HFF-Myc (cell line): ENCODE data around the gene TXLNG.
A peak's percentile ranks its signal among the peaks of the same experiment; 100 is the strongest.

Source experiments
- DNase-seq: peaks from one replicate; pipeline ENCODE4 v3.0.0-alpha.2; 2011; ENCODE audit warnings: low read depth; ENCODE audit errors: extremely low read depth
- H3K4me3 ChIP-seq: replicated peaks from 2 replicates; pipeline ENCODE4 v1.5.1; 2011; ENCODE audit warnings: low read depth, mild to moderate bottlenecking, control low read depth, low read length
- TF ChIP-seq, protein P1 (sequence below): IDR thresholded peaks from 2 replicates; pipeline ENCODE4 v1.5.1; 2012; ENCODE audit warnings: mild to moderate bottlenecking, low read depth, low read length, control low read depth; ENCODE audit errors: missing control alignments

Gene TXLNG

DNA sequence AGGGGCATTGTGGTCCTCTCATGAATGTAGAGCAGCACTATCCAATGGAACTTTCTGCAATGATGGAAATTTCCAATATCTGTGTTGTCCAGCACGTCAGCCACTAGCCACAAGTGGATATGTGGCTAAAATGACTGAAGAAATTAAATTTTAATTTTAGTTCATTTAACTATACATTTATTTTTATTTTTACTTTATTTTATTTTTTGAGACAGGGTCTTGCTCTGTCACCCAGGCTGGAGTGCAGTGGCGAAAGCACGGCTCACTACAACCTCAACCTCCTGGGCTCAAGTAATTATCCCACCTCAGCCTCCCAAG lies 97.2 kb downstream of the TXLNG start:
- no peak for DNase-seq
- TF ChIP-seq, protein P1, sequence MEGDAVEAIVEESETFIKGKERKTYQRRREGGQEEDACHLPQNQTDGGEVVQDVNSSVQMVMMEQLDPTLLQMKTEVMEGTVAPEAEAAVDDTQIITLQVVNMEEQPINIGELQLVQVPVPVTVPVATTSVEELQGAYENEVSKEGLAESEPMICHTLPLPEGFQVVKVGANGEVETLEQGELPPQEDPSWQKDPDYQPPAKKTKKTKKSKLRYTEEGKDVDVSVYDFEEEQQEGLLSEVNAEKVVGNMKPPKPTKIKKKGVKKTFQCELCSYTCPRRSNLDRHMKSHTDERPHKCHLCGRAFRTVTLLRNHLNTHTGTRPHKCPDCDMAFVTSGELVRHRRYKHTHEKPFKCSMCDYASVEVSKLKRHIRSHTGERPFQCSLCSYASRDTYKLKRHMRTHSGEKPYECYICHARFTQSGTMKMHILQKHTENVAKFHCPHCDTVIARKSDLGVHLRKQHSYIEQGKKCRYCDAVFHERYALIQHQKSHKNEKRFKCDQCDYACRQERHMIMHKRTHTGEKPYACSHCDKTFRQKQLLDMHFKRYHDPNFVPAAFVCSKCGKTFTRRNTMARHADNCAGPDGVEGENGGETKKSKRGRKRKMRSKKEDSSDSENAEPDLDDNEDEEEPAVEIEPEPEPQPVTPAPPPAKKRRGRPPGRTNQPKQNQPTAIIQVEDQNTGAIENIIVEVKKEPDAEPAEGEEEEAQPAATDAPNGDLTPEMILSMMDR = no peak
- H3K4me3 ChIP-seq = no peak overlapping the region

DNA sequence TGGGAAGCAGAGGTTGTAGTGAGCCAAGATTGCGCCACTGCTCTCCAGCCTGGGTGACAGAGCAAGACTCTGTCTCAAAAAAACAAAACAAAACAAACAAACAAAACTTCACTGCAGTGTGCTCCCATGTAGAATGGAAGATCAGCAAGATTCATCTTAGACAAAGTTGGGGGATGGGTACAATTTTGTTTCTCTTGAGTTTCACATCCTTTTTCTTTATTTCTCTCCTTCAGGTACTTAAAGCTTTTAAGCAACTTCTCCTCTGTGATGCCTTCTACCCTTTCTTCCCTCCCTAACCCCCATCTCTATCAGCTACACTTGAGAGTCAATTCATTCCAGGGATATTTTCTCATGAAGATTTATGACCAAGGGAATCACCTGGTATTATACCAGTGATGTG lies 99.4 kb downstream of the TXLNG start:
- H3K4me3 ChIP-seq = no peak overlapping the region
- TF ChIP-seq, protein P1 = no peak
- DNase-seq = no peak

DNA sequence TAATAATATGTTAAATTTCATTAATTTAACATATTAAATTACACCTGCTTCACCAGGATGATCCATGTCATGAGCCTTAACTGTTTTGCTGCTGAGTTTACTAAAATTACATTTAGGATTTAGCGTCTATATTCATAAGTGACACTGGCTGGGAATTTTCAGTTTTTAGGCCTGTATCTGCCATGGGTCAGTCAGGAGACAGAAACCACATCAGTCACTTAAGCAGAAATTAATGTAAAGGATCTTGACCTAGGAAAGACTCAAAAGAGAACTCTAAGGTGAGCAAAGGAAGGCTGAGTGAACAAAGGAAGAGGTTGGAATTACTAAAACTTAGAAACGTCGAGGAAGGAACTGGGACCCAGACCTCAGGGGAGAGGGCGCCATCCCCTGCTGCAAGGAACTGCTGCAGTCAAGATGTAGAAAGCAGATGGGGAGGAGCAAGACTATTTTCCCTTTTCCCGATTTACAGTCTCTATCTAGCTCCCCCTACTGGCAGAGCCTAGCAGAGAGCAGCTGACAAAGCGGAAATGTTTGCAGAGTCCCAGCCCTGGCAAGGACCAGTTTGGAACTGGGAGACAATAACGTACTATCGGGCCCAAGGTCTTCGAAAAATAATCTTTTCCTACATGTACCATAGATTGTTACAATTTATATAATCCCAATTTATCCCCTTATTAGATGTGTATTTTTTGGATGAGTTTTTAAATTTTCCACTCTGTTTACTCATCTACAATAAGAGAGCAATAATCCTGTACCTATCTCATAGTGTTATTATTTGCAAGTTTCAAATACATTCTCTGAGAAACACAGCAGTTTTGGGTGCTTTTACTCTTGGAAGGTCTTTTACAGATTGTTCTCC lies 106.5 kb downstream of the TXLNG start:
- H3K4me3 ChIP-seq = no peak overlapping the region
- peak; percentile 52 for DNase-seq
- TF ChIP-seq, protein P1 = peak; percentile 80
